GM23338 (cell line): ENCODE measurements around the gene FHAD1. TPM values are rescaled to one million over a fixed set of nuclear protein-coding genes. Genes with fewer than 3 reads are reported as not detected.

Experiments used
- ATAC-seq: fragments of 200-7000 bp; cut with Tn5 transposase; 3 replicates; pipeline ENCODE4 v1.9.1; 2020
- DNase-seq: peaks from one replicate; pipeline ENCODE4 v3.0.0-alpha.2; 2015; ENCODE audit warnings: low spot score
- H2AFZ ChIP-seq: fragments of 200-600 bp; sonication (generic); 2 replicates; pipeline ENCODE4 v1.8.0; 2016; ENCODE audit warnings: antibody characterized with exemption, mild to moderate bottlenecking, moderate library complexity
- H3F3A ChIP-seq: fragments of 200-600 bp; sonication (generic); replicated peaks from 2 replicates; pipeline ENCODE4 v1.8.0; 2017; ENCODE audit warnings: antibody characterized with exemption, mixed run types, low read depth
- H3K27ac ChIP-seq: fragments of 200-600 bp; sonication (generic); 2 replicates; pipeline ENCODE4 v1.6.1; 2016; ENCODE audit warnings: low read depth
- H3K27me3 ChIP-seq: fragments of 200-600 bp; sonication (generic); 2 replicates; pipeline ENCODE4 v1.8.0; 2016; ENCODE audit warnings: mild to moderate bottlenecking, mixed run types, moderate library complexity; ENCODE audit not compliant: insufficient read depth
- H3K36me3 ChIP-seq: fragments of 200-600 bp; sonication (generic); 2 replicates; pipeline ENCODE4 v1.8.0; 2016; ENCODE audit warnings: mild to moderate bottlenecking; ENCODE audit not compliant: insufficient read depth
- H3K4me1 ChIP-seq: fragments of 200-600 bp; sonication (generic); 2 replicates; pipeline ENCODE4 v1.8.0; 2016; ENCODE audit warnings: mild to moderate bottlenecking, moderate library complexity; ENCODE audit not compliant: insufficient read depth
- H3K4me2 ChIP-seq: fragments of 200-600 bp; sonication (generic); 2 replicates; pipeline ENCODE4 v1.7.1; 2017; ENCODE audit warnings: mixed run types
- H3K4me3 ChIP-seq: fragments of 200-600 bp; sonication (generic); 2 replicates; pipeline ENCODE4 v1.6.1; 2016; ENCODE audit warnings: mixed run types
- H3K79me2 ChIP-seq: fragments of 200-600 bp; sonication (generic); replicated peaks from 2 replicates; pipeline ENCODE4 v1.8.0; 2017; ENCODE audit warnings: mild to moderate bottlenecking; ENCODE audit not compliant: insufficient read depth
- H3K9me2 ChIP-seq: fragments of 200-600 bp; sonication (generic); 2 replicates; pipeline ENCODE4 v1.8.0; 2017; ENCODE audit not compliant: insufficient read depth
- H4K20me1 ChIP-seq: fragments of 200-600 bp; sonication (generic); replicated peaks from 2 replicates; pipeline ENCODE4 v1.8.0; 2017; ENCODE audit warnings: mild to moderate bottlenecking; ENCODE audit not compliant: insufficient read depth
- H3K27ac Mint-ChIP-seq: 2 replicates; pipeline ENCODE4 v1.8.0; 2020; ENCODE audit warnings: inconsistent platforms, mild to moderate bottlenecking, moderate library complexity, mixed read lengths
- H3K27me3 Mint-ChIP-seq: 3 replicates; pipeline ENCODE4 v1.8.0; 2022; ENCODE audit warnings: low read depth, mild to moderate bottlenecking, moderate library complexity, mixed read lengths, inconsistent platforms; ENCODE audit not compliant: insufficient read depth, poor library complexity
- H3K36me3 Mint-ChIP-seq: 3 replicates; pipeline ENCODE4 v1.8.0; 2021; ENCODE audit warnings: low read depth, mild to moderate bottlenecking, inconsistent platforms, moderate library complexity, mixed read lengths
- H3K4me1 Mint-ChIP-seq: 3 replicates; pipeline ENCODE4 v1.8.0; 2020; ENCODE audit warnings: mild to moderate bottlenecking, inconsistent platforms, mixed read lengths
- H3K4me3 Mint-ChIP-seq: 3 replicates; pipeline ENCODE4 v1.8.0; 2021; ENCODE audit warnings: moderate library complexity, mild to moderate bottlenecking, inconsistent platforms, mixed read lengths
- H3K9me3 Mint-ChIP-seq: 3 replicates; pipeline ENCODE4 v1.8.0; 2020; ENCODE audit warnings: moderate library complexity, mild to moderate bottlenecking, inconsistent platforms, mixed read lengths
- CTCF ChIP-seq, 2 experiments: fragments of 200-600 bp in 1 of 2; sonication (generic) in 1 of 2; conservative IDR thresholded peaks; 2 replicates each; pipeline versions ENCODE4 v1.5.1 to v1.6.1; 2016 to 2017; ENCODE audit warnings: antibody characterized with exemption in 2 of 2, low read depth in 2 of 2, mild to moderate bottlenecking in 2 of 2, moderate library complexity in 1 of 2
- EZH2 ChIP-seq: fragments of 200-600 bp; sonication (generic); IDR thresholded peaks from one replicate; pipeline ENCODE4 v1.8.0; 2017; ENCODE audit warnings: antibody characterized with exemption, mild to moderate bottlenecking, low read depth; ENCODE audit not compliant: unreplicated experiment
- EZH2phosphoT487 ChIP-seq: fragments of 200-600 bp; sonication (generic); IDR thresholded peaks from one replicate; pipeline ENCODE4 v1.8.1; 2018; ENCODE audit warnings: antibody characterized with exemption; ENCODE audit not compliant: unreplicated experiment
- POLR2AphosphoS5 ChIP-seq: IDR thresholded peaks from 2 replicates; pipeline ENCODE4 v1.6.1; 2016; ENCODE audit warnings: antibody characterized with exemption, low read depth
- REST ChIP-seq: IDR thresholded peaks from one replicate; pipeline ENCODE4 v1.6.1; 2018; ENCODE audit warnings: antibody characterized with exemption; ENCODE audit not compliant: unreplicated experiment
- STAT1 ChIP-seq: IDR thresholded peaks from one replicate; pipeline ENCODE4 v1.6.1; 2016; ENCODE audit warnings: antibody characterized with exemption; ENCODE audit not compliant: unreplicated experiment
- ZNF114 ChIP-seq: fragments of 250-450 bp; sonication (Bioruptor Pico); IDR thresholded peaks from 2 replicates; pipeline ENCODE4 v1.5.0; 2020; ENCODE audit warnings: mild to moderate bottlenecking, moderate library complexity
- ZNF331 ChIP-seq: fragments of 250-450 bp; sonication (Bioruptor Pico); IDR thresholded peaks from 2 replicates; pipeline ENCODE4 v1.5.0; 2020; ENCODE audit warnings: low read depth, mild to moderate bottlenecking, moderate library complexity
- polyA plus RNA-seq: library from polyadenylated mRNA; unstranded; fragments of >200 nt; fragmentation: Nextera tagmentation; extraction: Ambion mirVana; gene quantifications from 2 replicates; pipeline ENCODE4 v1.2.1, GENCODE V29; 2016
- total RNA-seq: library from RNA; depleted of rRNA; stranded (reverse); fragments of >200 nt; shearing (Covaris generic); gene quantifications from 2 replicates; pipeline ENCODE4 v1.2.3, GENCODE V29; 2014
- TF ChIP-seq, protein P1 (sequence below): fragments of 250-450 bp; sonication (Bioruptor Pico); IDR thresholded peaks from 2 replicates; pipeline ENCODE4 v1.5.0; 2020; ENCODE audit warnings: mild to moderate bottlenecking, moderate library complexity

Gene FHAD1
- total and polyA plus RNA-seq, 2 experiments from 2014 or later: 1.8 to 3.3 TPM

DNA sequence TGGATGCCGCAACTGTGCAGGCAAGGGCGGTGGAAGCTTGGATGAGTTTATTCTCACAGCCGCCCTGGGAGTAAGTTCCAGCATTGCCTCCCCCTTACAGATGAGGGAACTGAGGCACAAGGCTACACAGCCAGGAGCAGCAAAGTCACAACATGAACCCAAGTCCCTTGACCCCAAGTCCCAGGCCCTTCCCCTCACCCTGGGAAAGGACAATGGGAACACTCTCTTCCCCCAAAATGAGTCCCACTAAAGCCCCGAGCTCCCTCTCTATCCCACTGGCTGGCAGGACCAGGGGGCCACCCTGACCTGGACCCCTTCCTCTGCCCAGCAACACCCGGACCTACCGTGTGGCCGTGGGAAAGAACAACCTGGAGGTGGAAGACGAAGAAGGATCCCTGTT lies 195.1 kb downstream of the FHAD1 start:
- Histone ChIP-seq H3K36me3 (no peaks in the 10 kb centered on the region), H2AFZ (no peak overlapping the region), H3K9me2 (no peaks in the 10 kb centered on the region), H3K79me2 (no peaks in the 10 kb centered on the region), H3K4me3 (no peak overlapping the region), H3K4me2 (no peak overlapping the region), H3K27ac (no peak overlapping the region), H3K27me3 (no peaks in the 10 kb centered on the region), H3F3A (no peaks in the 10 kb centered on the region), H3K4me1 (no peaks in the 10 kb centered on the region), H4K20me1 (no peaks in the 10 kb centered on the region)
- Mint-ChIP-seq H3K27ac (no peak overlapping the region), H3K4me1 (no peaks in the 10 kb centered on the region), H3K36me3 (no peaks in the 10 kb centered on the region; the same call in 2 of the 3 replicates), H3K27me3 (peaks cover 9% of the 10 kb centered on the region), H3K9me3 (no peaks in the 10 kb centered on the region), H3K4me3 (no peak overlapping the region)
- ATAC-seq (no peak), DNase-seq (no peak)
- TF ChIP-seq ZNF331 (CRISPR knock-in tag): no peak
- no peak for TF ChIP-seq EZH2
- TF ChIP-seq CTCF (conservative IDR thresholded peaks at IDR 0.05; ENCODE audit: low read depth in 2 of 2): no peak

DNA sequence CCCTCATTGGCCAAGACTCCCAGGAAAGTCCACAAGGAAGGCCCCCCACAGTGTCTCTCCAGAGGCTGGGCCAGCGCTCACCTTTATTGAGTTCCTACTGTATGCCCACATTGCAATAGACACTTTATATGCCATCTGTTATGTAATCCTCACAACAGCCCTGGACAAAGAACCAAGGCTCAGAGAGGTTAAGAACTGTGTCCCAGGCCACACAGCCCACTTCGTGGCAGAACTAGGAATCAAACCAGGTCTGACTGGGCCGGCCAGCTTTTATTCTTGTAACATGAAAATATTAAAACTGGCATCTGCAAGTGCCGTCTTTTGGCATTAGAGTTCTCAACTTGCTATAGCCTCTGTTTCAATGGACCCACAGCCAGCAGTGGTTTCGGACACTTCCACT lies 195.7 kb downstream of the FHAD1 start:
- no peaks in the 10 kb centered on the region; the same call in 2 of the 3 replicates for H3K36me3 Mint-ChIP-seq
- Histone ChIP-seq H2AFZ (no peak overlapping the region), H3K4me1 (no peaks in the 10 kb centered on the region), H3K27me3 (no peaks in the 10 kb centered on the region), H3K4me2 (no peak overlapping the region), H3K36me3 (no peaks in the 10 kb centered on the region), H3K27ac (no peak overlapping the region), H4K20me1 (no peaks in the 10 kb centered on the region), H3K4me3 (no peak overlapping the region), H3K79me2 (no peaks in the 10 kb centered on the region), H3F3A (no peaks in the 10 kb centered on the region), H3K9me2 (no peaks in the 10 kb centered on the region)
- H3K4me1 Mint-ChIP-seq: no peaks in the 10 kb centered on the region
- H3K27me3 Mint-ChIP-seq: peaks cover 9% of the 10 kb centered on the region
- H3K27ac Mint-ChIP-seq: no peak overlapping the region
- no peak overlapping the region for H3K4me3 Mint-ChIP-seq
- H3K9me3 Mint-ChIP-seq: no peaks in the 10 kb centered on the region; the same call in 2 of the 3 replicates
- DNase-seq (no peak), ATAC-seq (no peak)
- TF ChIP-seq EZH2phosphoT487 (no peak), REST (no peak), POLR2AphosphoS5 (no peak), ZNF331 (CRISPR knock-in tag) (no peak), EZH2 (no peak), STAT1 (no peak), ZNF114 (CRISPR knock-in tag) (no peak)
- TF ChIP-seq, protein P1, sequence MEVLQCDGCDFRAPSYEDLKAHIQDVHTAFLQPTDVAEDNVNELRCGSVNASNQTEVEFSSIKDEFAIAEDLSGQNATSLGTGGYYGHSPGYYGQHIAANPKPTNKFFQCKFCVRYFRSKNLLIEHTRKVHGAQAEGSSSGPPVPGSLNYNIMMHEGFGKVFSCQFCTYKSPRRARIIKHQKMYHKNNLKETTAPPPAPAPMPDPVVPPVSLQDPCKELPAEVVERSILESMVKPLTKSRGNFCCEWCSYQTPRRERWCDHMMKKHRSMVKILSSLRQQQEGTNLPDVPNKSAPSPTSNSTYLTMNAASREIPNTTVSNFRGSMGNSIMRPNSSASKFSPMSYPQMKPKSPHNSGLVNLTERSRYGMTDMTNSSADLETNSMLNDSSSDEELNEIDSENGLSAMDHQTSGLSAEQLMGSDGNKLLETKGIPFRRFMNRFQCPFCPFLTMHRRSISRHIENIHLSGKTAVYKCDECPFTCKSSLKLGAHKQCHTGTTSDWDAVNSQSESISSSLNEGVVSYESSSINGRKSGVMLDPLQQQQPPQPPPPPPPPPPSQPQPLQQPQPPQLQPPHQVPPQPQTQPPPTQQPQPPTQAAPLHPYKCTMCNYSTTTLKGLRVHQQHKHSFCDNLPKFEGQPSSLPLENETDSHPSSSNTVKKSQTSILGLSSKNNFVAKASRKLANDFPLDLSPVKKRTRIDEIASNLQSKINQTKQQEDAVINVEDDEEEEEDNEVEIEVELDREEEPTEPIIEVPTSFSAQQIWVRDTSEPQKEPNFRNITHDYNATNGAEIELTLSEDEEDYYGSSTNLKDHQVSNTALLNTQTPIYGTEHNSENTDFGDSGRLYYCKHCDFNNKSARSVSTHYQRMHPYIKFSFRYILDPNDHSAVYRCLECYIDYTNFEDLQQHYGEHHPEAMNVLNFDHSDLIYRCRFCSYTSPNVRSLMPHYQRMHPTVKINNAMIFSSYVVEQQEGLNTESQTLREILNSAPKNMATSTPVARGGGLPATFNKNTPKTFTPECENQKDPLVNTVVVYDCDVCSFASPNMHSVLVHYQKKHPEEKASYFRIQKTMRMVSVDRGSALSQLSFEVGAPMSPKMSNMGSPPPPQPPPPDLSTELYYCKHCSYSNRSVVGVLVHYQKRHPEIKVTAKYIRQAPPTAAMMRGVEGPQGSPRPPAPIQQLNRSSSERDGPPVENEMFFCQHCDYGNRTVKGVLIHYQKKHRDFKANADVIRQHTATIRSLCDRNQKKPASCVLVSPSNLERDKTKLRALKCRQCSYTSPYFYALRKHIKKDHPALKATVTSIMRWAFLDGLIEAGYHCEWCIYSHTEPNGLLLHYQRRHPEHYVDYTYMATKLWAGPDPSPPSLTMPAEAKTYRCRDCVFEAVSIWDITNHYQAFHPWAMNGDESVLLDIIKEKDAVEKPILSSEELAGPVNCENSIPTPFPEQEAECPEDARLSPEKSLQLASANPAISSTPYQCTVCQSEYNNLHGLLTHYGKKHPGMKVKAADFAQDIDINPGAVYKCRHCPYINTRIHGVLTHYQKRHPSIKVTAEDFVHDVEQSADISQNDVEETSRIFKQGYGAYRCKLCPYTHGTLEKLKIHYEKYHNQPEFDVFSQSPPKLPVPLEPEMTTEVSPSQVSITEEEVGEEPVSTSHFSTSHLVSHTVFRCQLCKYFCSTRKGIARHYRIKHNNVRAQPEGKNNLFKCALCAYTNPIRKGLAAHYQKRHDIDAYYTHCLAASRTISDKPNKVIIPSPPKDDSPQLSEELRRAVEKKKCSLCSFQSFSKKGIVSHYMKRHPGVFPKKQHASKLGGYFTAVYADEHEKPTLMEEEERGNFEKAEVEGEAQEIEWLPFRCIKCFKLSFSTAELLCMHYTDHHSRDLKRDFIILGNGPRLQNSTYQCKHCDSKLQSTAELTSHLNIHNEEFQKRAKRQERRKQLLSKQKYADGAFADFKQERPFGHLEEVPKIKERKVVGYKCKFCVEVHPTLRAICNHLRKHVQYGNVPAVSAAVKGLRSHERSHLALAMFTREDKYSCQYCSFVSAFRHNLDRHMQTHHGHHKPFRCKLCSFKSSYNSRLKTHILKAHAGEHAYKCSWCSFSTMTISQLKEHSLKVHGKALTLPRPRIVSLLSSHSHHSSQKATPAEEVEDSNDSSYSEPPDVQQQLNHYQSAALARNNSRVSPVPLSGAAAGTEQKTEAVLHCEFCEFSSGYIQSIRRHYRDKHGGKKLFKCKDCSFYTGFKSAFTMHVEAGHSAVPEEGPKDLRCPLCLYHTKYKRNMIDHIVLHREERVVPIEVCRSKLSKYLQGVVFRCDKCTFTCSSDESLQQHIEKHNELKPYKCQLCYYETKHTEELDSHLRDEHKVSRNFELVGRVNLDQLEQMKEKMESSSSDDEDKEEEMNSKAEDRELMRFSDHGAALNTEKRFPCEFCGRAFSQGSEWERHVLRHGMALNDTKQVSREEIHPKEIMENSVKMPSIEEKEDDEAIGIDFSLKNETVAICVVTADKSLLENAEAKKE: no peak
